GM13976 (cell line): ENCODE measurements around the gene KLK10.

Source experiments
- DNase-seq: peaks from one replicate; pipeline ENCODE4 v3.0.0; 2012; ENCODE audit warnings: low spot score
- in situ Hi-C: fragments of 300-500 bp; cut with MboI; formaldehyde crosslinking; loops from one replicate; pipeline ENCODE4 v1.12.0; 2022; ENCODE audit warnings: low sequenced_read_pairs, mixed read lengths, inconsistent platforms; ENCODE audit not compliant: unreplicated experiment
- TF ChIP-seq, protein P1 (sequence below): IDR thresholded peaks from 2 replicates; pipeline ENCODE4 v1.5.1; 2012; ENCODE audit warnings: borderline replicate concordance, mild to moderate bottlenecking; ENCODE audit not compliant: insufficient read depth; ENCODE audit errors: extremely low read depth, missing control alignments, control extremely low read depth

The KLK10 gene

DNA sequence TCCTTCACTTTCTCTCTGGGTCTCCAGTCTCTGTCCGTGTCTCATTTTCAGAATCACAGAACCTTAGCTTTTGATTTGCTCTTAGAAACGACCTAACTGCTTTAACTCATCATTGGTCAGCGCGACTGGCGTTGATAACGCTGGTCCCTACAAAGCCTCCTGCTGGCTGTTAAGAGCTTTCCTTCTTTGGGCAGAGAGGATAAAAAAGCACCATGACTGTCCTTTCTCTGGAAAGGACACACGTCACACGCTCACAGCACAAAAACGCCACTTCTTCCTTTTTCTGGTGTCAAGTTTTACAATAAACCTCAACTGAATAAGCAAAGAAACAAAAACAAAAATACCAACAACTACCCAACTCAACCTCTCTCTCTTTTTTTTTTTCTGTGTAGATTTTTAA lies 17.0 kb upstream of the KLK10 start:
- no peak for DNase-seq
- in situ Hi-C loops: no loop called here
- TF ChIP-seq, protein P1, sequence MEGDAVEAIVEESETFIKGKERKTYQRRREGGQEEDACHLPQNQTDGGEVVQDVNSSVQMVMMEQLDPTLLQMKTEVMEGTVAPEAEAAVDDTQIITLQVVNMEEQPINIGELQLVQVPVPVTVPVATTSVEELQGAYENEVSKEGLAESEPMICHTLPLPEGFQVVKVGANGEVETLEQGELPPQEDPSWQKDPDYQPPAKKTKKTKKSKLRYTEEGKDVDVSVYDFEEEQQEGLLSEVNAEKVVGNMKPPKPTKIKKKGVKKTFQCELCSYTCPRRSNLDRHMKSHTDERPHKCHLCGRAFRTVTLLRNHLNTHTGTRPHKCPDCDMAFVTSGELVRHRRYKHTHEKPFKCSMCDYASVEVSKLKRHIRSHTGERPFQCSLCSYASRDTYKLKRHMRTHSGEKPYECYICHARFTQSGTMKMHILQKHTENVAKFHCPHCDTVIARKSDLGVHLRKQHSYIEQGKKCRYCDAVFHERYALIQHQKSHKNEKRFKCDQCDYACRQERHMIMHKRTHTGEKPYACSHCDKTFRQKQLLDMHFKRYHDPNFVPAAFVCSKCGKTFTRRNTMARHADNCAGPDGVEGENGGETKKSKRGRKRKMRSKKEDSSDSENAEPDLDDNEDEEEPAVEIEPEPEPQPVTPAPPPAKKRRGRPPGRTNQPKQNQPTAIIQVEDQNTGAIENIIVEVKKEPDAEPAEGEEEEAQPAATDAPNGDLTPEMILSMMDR: no peak

GRCh38 chr19:51034704-51035103 lies 15.2 kb upstream of the KLK10 start, which contains the start of gene KLK12:
Gene KLK12 (minus strand): TSS chr19:51035002. CDS start chr19:51034621, 381 bp downstream.
- TF ChIP-seq, protein P1: no peak
- in situ Hi-C loops: no loop called here
- DNase-seq: no peak

DNA sequence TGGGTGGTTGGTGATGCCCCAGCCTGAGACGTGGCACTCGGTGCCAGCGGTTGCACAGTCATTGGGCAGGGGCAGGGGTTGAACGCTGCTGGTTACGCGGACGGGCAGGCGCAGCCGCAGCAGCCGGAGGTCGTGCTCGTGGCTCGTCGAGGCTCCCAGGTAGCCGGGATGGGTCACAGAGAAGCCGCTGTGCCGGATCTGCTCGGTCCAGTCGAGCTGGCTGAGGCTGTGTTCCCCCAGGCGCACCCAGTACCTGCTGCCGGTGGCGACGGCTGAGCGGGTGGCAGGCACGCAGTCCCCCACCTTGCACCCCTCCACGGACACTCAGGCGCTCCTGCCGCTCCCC lies 12.3 kb upstream of the KLK10 start:
- TF ChIP-seq, protein P1: no peak
- in situ Hi-C loops: no loop called here
- DNase-seq: no peak

DNA sequence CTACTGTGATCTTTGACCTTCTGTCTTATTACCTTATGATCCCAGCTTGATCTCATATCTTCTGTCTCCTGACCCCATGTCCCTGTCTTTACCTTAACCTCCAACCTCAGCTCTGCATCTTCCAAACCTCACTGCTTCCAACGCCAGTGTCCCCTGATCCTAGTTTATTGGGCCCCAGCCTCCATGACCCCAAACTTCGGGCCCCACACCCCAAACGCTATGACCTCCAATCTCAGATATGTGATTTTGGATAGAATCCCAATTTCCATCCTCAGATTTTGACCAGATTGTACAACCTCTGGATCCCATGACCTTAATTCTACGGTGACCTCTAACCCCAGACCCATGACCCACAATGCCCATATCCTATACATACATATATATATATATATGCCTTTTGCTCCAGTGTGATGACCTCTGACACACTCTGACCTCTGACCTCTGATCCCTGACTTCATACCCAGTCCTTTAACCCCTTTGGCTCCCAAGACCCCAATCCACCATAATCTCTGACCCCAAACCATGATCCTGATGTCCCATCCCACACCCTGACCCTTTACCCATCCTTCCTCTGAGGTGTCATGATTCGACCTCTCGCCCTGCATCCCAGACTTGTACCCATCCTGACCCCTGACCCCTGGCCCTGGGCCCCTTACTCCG lies 11.8 kb upstream of the KLK10 start:
- DNase-seq: no peak
- in situ Hi-C loops: no loop called here
- TF ChIP-seq, protein P1: no peak

DNA sequence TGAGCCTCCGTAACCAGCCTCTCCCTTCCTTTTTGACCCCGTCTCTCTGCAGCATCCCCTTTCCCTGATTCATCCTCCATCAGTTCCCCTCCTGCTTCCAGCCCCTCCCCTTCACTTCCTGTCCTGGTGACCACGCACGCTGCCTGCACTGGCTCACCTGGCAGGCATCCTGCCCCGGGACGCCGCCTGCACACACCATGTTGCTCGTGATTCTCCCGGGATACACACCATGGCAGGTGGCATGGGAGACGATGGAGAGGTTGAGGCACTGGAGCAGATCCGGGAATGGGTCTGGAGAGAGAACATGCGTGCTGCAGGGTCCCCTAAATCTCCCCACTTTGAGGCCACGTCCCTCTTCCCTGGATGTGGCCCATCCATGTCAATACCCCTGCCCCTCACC lies 11.1 kb upstream of the KLK10 start:
- in situ Hi-C loops: no loop called here
- DNase-seq: no peak
- TF ChIP-seq, protein P1: no peak

GRCh38 chr19:51029718-51030117 lies 10.2 kb upstream of the KLK10 start:
- in situ Hi-C loops: no loop called here
- no peak for DNase-seq
- TF ChIP-seq, protein P1: no peak
